ENCODE data around the gene MYOCOS. TPM values are rescaled to one million over a fixed set of nuclear protein-coding genes. Genes with fewer than 3 reads are reported as not detected.

MYOCOS gene
- total RNA-seq, 1 experiment from 2014 or later: not detected

GRCh38 chr1:171642197-171642596 lies 20.2 kb downstream of the MYOCOS start:
- DNase-seq (ENCODE audit: low read depth, low spot score) (no peak), ATAC-seq (no peak)
- no peaks in the 10 kb centered on the region for H3K9me3 ChIP-seq (ENCODE audit: control insufficient read depth in 1 of 2, insufficient read depth in 1 of 2, low read depth in 1 of 2, low read length in 2 of 2)
- no peak overlapping the region for H2AFZ ChIP-seq (ENCODE audit: low read depth, low read length, poor library complexity, severe bottlenecking)
- no peak overlapping the region for H3K4me2 ChIP-seq (ENCODE audit: low read length)
- ChIA-PET POLR2A (no interaction called here), CTCF (interaction anchor here (1.3 kb wide), 2 partner anchors 13 to 344 kb away, joined by 3 to 4 read pairs; no protein-coding TSS in a partner anchor), RAD21 (ENCODE audit: low non-redundant PET in 1 of 2, low total read pairs in 2 of 2, uncharacterized antibody in 2 of 2, unreplicated experiment in 2 of 2) (no interaction called here)
- no peaks in the 10 kb centered on the region for H3K79me2 ChIP-seq (ENCODE audit: insufficient read depth, low read length)
- no peaks in the 10 kb centered on the region for H3K36me3 ChIP-seq (ENCODE audit: control insufficient read depth in 1 of 2, insufficient read depth in 2 of 2, low read length in 2 of 2)
- no peak for TF ChIP-seq SIN3A (IDR thresholded peaks at IDR 0.05; ENCODE audit: low read depth)
- TF ChIP-seq FOSL1 (IDR thresholded peaks at IDR 0.05; ENCODE audit: low read depth): no peak
- TF ChIP-seq EGR1 (IDR thresholded peaks at IDR 0.05; ENCODE audit: low read depth): no peak
- TF ChIP-seq CEBPB (IDR thresholded peaks at IDR 0.05; ENCODE audit: low read depth): no peak
- TF ChIP-seq POLR2A (IDR thresholded peaks at IDR 0.05; ENCODE audit: borderline replicate concordance, extremely low read depth, insufficient read depth, insufficient read length): no peak
- TF ChIP-seq, protein P1, sequence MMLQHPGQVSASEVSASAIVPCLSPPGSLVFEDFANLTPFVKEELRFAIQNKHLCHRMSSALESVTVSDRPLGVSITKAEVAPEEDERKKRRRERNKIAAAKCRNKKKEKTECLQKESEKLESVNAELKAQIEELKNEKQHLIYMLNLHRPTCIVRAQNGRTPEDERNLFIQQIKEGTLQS (IDR thresholded peaks at IDR 0.05): no peak
- TF ChIP-seq, protein P2, sequence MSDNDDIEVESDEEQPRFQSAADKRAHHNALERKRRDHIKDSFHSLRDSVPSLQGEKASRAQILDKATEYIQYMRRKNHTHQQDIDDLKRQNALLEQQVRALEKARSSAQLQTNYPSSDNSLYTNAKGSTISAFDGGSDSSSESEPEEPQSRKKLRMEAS (IDR thresholded peaks at IDR 0.05): no peak
- no peak for TF ChIP-seq POLR2AphosphoS5 (IDR thresholded peaks at IDR 0.05; ENCODE audit: low read depth, low read length)
- H3K4me3 ChIP-seq (replicated peaks in 1 of 2; ENCODE audit: low read depth in 1 of 2, low read length in 2 of 2): no peak overlapping the region
- peaks cover 0 to 9% of the 10 kb centered on the region in 2 experiments; a peak in 2 of 4 replicates for H3K4me1 ChIP-seq (ENCODE audit: control insufficient read depth in 1 of 2, insufficient read depth in 2 of 2, low read length in 2 of 2)
- no peaks in the 10 kb centered on the region for H3K27me3 ChIP-seq (ENCODE audit: insufficient read depth, low read length)
- no peak overlapping the region for H3K9ac ChIP-seq (ENCODE audit: low read length)
- no peaks in the 10 kb centered on the region for H4K20me1 ChIP-seq (ENCODE audit: insufficient read depth)
- no peak overlapping the region for H3K27ac ChIP-seq (ENCODE audit: low read depth, low read length)
- no TSS peak for BruUV-seq (replicated peaks)
- intact Hi-C loops (cut with micrococcal nuclease): no loop called here
- H3K9me2 ChIP-seq (ENCODE audit: insufficient read depth): no peaks in the 10 kb centered on the region

DNA sequence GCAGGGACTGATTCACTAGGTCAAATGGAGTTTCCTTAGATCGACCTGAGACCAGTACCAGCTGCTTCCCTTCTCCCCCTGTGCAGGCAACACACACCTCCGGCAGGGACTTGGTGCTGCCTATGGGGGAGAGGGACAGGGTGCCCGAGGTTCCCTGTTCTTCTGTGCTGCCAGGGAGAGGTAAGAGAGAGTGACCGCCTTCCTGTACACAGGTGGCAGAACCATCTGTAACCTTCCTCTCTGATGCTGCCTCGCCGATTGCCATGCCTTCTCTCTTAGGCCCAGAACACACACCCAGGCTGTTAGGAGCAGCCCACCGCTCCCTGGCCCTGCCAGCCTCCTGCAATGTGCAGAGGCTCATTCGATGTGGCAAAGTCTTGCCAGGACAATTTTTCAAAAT lies 21.1 kb downstream of the MYOCOS start:
- H3K27me3 ChIP-seq (ENCODE audit: insufficient read depth, low read length): no peaks in the 10 kb centered on the region
- ChIA-PET RAD21 (ENCODE audit: low non-redundant PET in 1 of 2, low total read pairs in 2 of 2, uncharacterized antibody in 2 of 2, unreplicated experiment in 2 of 2) (interaction anchor here in 1 of 2 experiments (0.6 kb wide), 1 partner anchor 138 kb away, joined by 3 read pairs; the partner anchor contains the start of gene METTL13), POLR2A (no interaction called here), CTCF (interaction anchor here (1.3 to 3.0 kb wide), 2 partner anchors 73 to 343 kb away, joined by 4 to 26 read pairs; no protein-coding TSS in a partner anchor)
- no peak overlapping the region for H3K4me3 ChIP-seq (replicated peaks in 1 of 2; ENCODE audit: low read depth in 1 of 2, low read length in 2 of 2)
- TF ChIP-seq RAD21 (IDR thresholded peaks at IDR 0.05; ENCODE audit: low read depth) (no peak), EZH2 (IDR thresholded peaks at IDR 0.05) (no peak), ZNF274 (IDR thresholded peaks at IDR 0.05; ENCODE audit: low read depth, low read length) (no peak), POLR2AphosphoS5 (IDR thresholded peaks at IDR 0.05; ENCODE audit: low read depth, low read length) (no peak), FOSL1 (IDR thresholded peaks at IDR 0.05; ENCODE audit: low read depth) (no peak), YY1 (IDR thresholded peaks at IDR 0.05; ENCODE audit: extremely low read depth, insufficient replicate concordance, low read depth, low read length) (no peak), EGR1 (IDR thresholded peaks at IDR 0.05; ENCODE audit: low read depth) (no peak), TCF7L2 (IDR thresholded peaks at IDR 0.05; ENCODE audit: borderline replicate concordance, extremely low read depth, insufficient read depth, insufficient read length) (no peak), SP1 (IDR thresholded peaks at IDR 0.05; ENCODE audit: low read depth) (no peak)
- TF ChIP-seq, protein P1 (IDR thresholded peaks at IDR 0.05): no peak
- TF ChIP-seq, protein P2 (IDR thresholded peaks at IDR 0.05): no peak
- H3K27ac ChIP-seq (ENCODE audit: low read depth, low read length): no peak overlapping the region
- H3K9me3 ChIP-seq (ENCODE audit: control insufficient read depth in 1 of 2, insufficient read depth in 1 of 2, low read depth in 1 of 2, low read length in 2 of 2): no peaks in the 10 kb centered on the region
- no peaks in the 10 kb centered on the region for H3K79me2 ChIP-seq (ENCODE audit: insufficient read depth, low read length)
- ATAC-seq (no peak), DNase-seq (ENCODE audit: low read depth, low spot score) (no peak)
- no TSS peak for BruUV-seq (replicated peaks)
- no peaks in the 10 kb centered on the region for H3K36me3 ChIP-seq (ENCODE audit: control insufficient read depth in 1 of 2, insufficient read depth in 2 of 2, low read length in 2 of 2)
- H4K20me1 ChIP-seq (ENCODE audit: insufficient read depth): no peaks in the 10 kb centered on the region
- H3K9ac ChIP-seq (ENCODE audit: low read length): no peak overlapping the region
- H3K4me1 ChIP-seq (ENCODE audit: control insufficient read depth in 1 of 2, insufficient read depth in 2 of 2, low read length in 2 of 2): peaks cover 0 to 9% of the 10 kb centered on the region in 2 experiments; a peak in 2 of 4 replicates
- intact Hi-C loops (cut with micrococcal nuclease): no loop called here
- H2AFZ ChIP-seq (ENCODE audit: low read depth, low read length, poor library complexity, severe bottlenecking): no peak overlapping the region
- H3K9me2 ChIP-seq (ENCODE audit: insufficient read depth): no peaks in the 10 kb centered on the region
- no peak overlapping the region for H3K4me2 ChIP-seq (ENCODE audit: low read length)
